ENCODE measurements around the gene CHCT1. TPM values are rescaled to one million over a fixed set of nuclear protein-coding genes. Genes with fewer than 3 reads are reported as not detected.

Gene CHCT1
- not detected in 2 replicates for total RNA-seq

GRCh38 chr17:60422162-60422665, at the start of gene CHCT1:
Gene CHCT1 (plus strand): TSS chr17:60422489. CDS start chr17:60422593, 104 bp downstream.

GRCh38 chr17:60392042-60392844, 30.0 kb upstream of the CHCT1 start, which contains the start of gene USP32:
Gene USP32 (minus strand): TSS chr17:60392133. CDS start chr17:60391939, 194 bp downstream.

Other genes with a start within 250 kb of the CHCT1 start
- 32.8 and 41.8 TPM in 2 replicates for gene USP32, start 30.4 kb upstream of the CHCT1 start, total RNA-seq
- 28.6 and 53.0 TPM in 2 replicates for gene APPBP2, start 103.8 kb downstream of the CHCT1 start, total RNA-seq
- 14.3 and 22.6 TPM in 2 replicates for gene PPM1D, start 177.7 kb downstream of the CHCT1 start, total RNA-seq